ENCODE data around the gene TGM1.

- TF ChIP-seq CTCF (IDR thresholded peaks at IDR 0.05) (peak; percentile 67 to 85 (median 72)), POLR2A (IDR thresholded peaks at IDR 0.05) (no peak)
These were observed 44.8 kb upstream of the TGM1 start, which contains the start of gene CIDEB for GRCh38 chr14:24307575-24308341.
